Pulmonary artery endothelial cell (primary cell): Measurements from ENCODE around the gene NEU2. TPM values are rescaled to one million over a fixed set of nuclear protein-coding genes. Genes with fewer than 3 reads are reported as not detected.

Experiments used
- DNase-seq: peaks from one replicate; pipeline ENCODE4 v3.0.0-alpha.2; 2011; ENCODE audit warnings: low read depth, low spot score
- total RNA-seq: library from RNA; depleted of rRNA; stranded (reverse); fragments of >200 nt; gene quantifications from 2 replicates; pipeline ENCODE4 v1.2.3, GENCODE V29; 2014

NEU2 gene
- total RNA-seq, result not detected in 2 replicates

- DNase-seq, result no peak
Measured at GRCh38 chr2:233032551-233033320, at the start of gene NEU2. NEU2 (plus strand) TSS chr2:233032672; CDS start chr2:233032672, 0 bp downstream.

- no peak for DNase-seq
Measured at GRCh38 chr2:232982926-232983668, 49.4 kb upstream of the NEU2 start.

DNA sequence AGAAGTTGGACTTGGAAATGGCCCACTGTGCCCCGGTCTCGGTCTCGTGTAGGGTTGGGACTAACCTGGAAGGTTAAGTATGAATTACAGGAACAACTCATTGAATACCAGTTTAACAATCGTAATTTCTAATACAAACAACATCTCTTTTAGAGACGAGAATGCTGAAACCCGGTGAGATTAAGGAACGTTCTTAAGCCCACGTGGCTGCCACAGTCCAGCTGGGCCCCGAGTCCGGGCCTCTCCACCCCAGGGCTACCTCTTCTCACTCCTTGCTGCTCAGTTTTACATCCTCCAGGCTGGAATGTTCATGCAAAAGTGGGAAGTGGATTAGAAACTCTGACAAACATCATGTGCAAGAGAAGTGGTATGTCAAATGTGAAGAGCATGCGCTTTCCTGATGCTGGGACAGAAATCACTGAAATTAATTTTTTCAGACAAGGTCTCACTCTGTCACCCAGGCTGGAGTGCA is 48.8 kb upstream of the NEU2 start:
- no peak for DNase-seq

GRCh38 chr2:232984451-232985207 is 47.8 kb upstream of the NEU2 start:
- DNase-seq, result no peak

GRCh38 chr2:232986155-232986554 is 46.3 kb upstream of the NEU2 start:
- DNase-seq, result no peak

GRCh38 chr2:232993231-232993821 is 39.1 kb upstream of the NEU2 start:
- DNase-seq, result no peak

GRCh38 chr2:232994446-232994845 is 38.0 kb upstream of the NEU2 start:
- no peak for DNase-seq

GRCh38 chr2:232997749-232998665 is 34.5 kb upstream of the NEU2 start:
- no peak for DNase-seq

GRCh38 chr2:232998666-232998985 is 33.8 kb upstream of the NEU2 start:
- DNase-seq, result no peak

GRCh38 chr2:232999354-232999753 is 33.1 kb upstream of the NEU2 start:
- no peak for DNase-seq

- no peak for DNase-seq
Measured at GRCh38 chr2:233000886-233001750, 31.4 kb upstream of the NEU2 start.

DNA sequence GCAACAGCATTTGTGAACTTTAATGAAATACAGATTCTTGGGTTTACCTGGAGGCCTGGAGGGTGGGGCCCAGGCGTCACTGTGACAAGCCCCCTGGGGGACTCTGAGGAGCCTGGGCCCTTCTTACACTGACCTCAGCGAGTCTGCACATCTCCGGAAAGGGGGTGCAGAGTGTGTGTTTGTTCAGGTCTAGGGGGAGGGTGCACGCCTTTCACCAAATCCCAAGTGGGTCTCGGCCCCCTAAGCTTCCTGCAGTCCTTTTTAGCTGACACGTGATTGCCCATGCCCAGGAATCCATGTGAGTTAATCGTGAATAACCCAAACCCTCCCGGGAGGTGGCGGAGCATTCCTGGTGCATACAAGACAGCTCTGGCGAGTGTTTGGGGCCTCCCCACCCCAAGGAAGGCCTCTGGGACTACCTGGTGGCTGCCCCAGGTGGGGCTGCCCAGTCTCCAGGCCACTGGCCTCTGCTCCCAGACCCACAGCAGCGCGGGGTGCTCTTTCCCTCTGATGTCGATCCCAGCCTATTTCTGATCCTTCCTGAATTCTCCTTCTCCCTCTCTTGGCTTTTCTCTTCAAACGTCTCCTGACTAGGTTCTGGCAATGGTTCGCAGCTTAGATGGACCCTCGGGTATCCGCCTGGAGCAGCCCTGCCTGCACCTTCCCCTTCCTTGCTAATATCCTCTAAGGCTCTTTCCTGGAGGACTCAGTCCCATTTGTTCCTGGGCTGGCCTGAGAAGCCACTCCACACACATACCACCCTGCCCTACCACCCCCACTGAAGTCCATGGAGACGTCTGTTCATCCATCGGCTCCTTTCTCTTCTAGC is 29.4 kb upstream of the NEU2 start:
- DNase-seq, result no peak

DNA sequence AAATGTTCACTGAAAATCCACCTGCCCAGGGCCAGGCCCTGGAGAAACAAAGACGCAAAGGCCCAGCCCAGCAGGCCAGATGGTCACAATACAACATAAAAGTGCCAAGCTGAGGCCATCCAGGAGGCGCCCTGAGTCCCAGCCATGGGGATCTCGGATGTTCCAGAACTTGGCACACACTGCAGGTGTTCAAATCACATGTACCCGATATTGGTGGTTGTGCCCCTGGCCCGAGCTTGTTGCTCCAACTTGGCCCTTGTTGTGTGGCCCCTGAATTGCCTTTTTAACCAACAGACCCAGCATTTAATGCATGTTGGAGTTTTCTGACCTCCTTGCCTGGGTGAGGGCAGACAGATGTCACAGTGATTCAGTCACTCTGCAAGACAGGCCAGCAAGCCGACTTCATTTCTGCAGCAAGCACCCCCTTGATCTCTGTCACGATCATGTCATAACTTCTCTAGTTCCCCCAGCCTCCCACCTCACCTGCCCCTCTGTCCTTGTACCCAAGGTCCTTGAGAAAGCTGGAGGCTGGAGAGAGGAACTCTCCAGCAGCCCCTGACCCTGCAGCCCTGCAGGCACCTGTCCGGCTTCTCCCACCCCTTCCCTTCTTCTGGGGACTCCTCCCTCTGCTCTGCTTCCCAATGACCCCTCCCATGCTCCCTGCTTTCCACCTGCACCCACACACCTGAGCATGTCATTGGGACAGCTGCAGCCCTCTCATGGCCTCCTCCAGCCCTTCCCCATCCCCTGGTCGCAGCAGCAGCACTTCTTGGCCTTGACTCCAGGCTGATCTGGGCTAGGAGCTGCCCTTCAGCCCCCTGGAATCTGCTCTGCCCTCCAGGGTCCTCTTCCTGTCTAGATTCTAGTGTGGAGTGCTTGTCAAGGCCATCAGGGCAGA is 28.6 kb upstream of the NEU2 start:
- DNase-seq, result no peak

- no peak for DNase-seq
Measured at GRCh38 chr2:233005096-233005495, 27.4 kb upstream of the NEU2 start.

DNA sequence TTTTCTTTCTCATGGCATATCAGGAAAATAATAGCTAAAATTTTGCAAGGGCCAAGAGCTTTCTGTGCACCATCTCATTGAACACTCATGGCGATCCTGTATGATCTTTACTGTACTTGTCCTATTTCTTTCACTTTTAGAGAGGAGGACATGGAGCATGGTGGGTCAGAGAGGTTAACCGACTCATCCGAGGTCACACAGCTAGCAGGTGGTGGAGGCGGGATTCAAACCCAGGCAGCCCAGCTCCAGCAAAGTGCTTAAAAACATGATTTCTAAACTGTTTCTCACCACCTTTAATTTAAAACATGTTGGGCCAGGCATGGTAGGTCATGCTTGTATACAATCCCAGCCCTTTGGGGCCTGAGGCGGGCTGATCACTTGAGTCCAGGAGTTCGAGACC is 25.8 kb upstream of the NEU2 start:
- DNase-seq, result no peak

- no peak for DNase-seq
Measured at GRCh38 chr2:233007270-233007669, 25.2 kb upstream of the NEU2 start.

GRCh38 chr2:233007739-233008138 is 24.7 kb upstream of the NEU2 start:
- DNase-seq, result no peak

DNA sequence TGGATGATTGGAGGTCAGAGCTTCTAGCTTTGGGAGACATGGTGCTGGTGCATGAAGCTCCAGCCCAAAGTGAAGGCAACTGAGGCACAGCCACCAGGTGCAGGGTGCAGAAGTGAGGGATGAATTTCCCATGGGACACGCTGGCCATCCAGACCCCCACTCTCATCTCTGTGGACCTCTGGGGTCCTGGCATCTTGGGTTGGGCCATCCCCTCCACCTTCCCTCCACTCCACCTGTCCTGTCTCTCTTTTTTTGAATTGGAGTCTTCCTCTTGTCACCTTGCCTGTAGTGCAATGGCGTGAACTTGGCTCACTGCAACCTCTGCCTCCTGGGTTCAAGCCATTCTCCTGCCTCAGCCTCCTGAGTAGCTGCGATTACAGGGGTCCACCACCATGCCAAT is 22.8 kb upstream of the NEU2 start:
- DNase-seq, result no peak
